ENCODE measurements around the gene NLGN3. TPM values are rescaled to one million over a fixed set of nuclear protein-coding genes. Genes with fewer than 3 reads are reported as not detected.

The NLGN3 gene
- total and polyA plus RNA-seq, 2 donors (not counting 1 experiment from before 2014, with no cell fraction given): 0.81 to 1.3 TPM

DNA sequence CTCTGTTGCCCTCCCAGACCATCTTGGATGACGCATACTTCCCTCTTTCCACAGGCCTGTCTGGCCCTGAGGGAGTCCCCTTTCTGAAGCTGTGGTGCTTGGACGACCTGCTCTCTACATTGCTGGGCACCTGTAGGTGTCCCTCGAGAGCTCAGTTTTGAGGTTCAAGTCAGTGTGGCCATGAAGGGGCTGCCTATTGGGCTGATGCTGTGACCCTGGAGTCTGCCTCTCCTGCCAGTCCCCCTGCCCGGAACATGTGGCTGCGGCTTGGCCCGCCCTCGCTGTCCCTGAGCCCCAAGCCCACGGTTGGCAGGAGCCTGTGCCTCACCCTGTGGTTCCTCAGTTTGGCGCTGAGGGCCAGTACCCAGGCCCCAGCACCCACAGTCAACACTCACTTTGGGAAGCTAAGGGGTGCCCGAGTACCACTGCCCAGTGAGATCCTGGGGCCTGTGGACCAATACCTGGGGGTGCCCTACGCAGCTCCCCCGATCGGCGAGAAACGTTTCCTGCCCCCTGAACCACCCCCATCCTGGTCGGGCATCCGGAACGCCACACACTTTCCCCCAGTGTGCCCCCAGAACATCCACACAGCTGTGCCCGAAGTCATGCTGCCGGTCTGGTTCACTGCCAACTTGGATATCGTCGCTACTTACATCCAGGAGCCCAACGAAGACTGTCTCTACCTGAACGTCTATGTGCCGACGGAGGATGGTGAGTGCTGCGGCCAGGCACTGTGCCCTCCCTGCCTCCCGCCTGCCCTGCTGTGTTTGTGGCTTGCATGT lies 3.0 kb downstream of the NLGN3 start:
- TF ChIP-seq, protein P1, sequence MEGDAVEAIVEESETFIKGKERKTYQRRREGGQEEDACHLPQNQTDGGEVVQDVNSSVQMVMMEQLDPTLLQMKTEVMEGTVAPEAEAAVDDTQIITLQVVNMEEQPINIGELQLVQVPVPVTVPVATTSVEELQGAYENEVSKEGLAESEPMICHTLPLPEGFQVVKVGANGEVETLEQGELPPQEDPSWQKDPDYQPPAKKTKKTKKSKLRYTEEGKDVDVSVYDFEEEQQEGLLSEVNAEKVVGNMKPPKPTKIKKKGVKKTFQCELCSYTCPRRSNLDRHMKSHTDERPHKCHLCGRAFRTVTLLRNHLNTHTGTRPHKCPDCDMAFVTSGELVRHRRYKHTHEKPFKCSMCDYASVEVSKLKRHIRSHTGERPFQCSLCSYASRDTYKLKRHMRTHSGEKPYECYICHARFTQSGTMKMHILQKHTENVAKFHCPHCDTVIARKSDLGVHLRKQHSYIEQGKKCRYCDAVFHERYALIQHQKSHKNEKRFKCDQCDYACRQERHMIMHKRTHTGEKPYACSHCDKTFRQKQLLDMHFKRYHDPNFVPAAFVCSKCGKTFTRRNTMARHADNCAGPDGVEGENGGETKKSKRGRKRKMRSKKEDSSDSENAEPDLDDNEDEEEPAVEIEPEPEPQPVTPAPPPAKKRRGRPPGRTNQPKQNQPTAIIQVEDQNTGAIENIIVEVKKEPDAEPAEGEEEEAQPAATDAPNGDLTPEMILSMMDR (IDR thresholded peaks at IDR 0.05): no peak
- TF ChIP-seq EZH2 (IDR thresholded peaks at IDR 0.05; ENCODE audit: borderline replicate concordance, insufficient read depth, low read depth, low read length, poor library complexity, severe bottlenecking): no peak
- DNase-seq (no peak), ATAC-seq (ENCODE audit: low read depth) (no peak)
- peaks cover 17% of the 10 kb centered on the region for H3K4me1 Mint-ChIP-seq
- Histone ChIP-seq H3K79me2 (ENCODE audit: control insufficient read depth, insufficient read depth, low read length) (no peaks in the 10 kb centered on the region), H3K4me2 (replicated peaks; ENCODE audit: low read depth, low read length, poor library complexity, severe bottlenecking) (no peak overlapping the region), H3K4me1 (ENCODE audit: control insufficient read depth in 2 of 2, insufficient read depth in 2 of 2, low read length in 2 of 2) (peaks cover 8 to 11% of the 10 kb centered on the region in 2 donors), H3K27ac (ENCODE audit: low read length in 2 of 2) (no peak overlapping the region), H2AFZ (ENCODE audit: insufficient read depth, low read depth, low read length, poor library complexity, severe bottlenecking) (no peak overlapping the region), H4K20me1 (ENCODE audit: control insufficient read depth, insufficient read depth, low read length, poor library complexity, severe bottlenecking) (no peaks in the 10 kb centered on the region), H3K9ac (ENCODE audit: low read length) (no peak overlapping the region), H3K9me3 (ENCODE audit: control extremely low read depth in 1 of 3, control insufficient read depth in 2 of 3, insufficient read depth in 1 of 3, low read length in 2 of 3) (no peaks in the 10 kb centered on the region), H3K4me3 (ENCODE audit: control extremely low read depth in 1 of 5, extremely low read depth in 1 of 5, insufficient read depth in 1 of 5, low read depth in 2 of 5, low read length in 4 of 5) (no peak overlapping the region), H3K36me3 (replicated peaks in 1 of 2; ENCODE audit: control extremely low read depth in 1 of 2, control insufficient read depth in 1 of 2, extremely low read depth in 1 of 2, insufficient read depth in 2 of 2, low read length in 1 of 2) (peaks cover 0 to 4% of the 10 kb centered on the region in 2 experiments), H3K27me3 (replicated peaks in 1 of 4; ENCODE audit: control extremely low read depth in 1 of 4, control insufficient read depth in 3 of 4, insufficient read depth in 4 of 4, low read length in 3 of 4) (no peaks in the 10 kb centered on the region)
- ChIA-PET POLR2A (interaction anchor here (1.0 kb wide), 1 partner anchor 29 kb away, joined by 5 read pairs; the partner anchor contains the start of gene MED12), CTCF (no interaction called here)
- H3K4me3 Mint-ChIP-seq: no peak overlapping the region
- no peaks in the 10 kb centered on the region for H3K27me3 Mint-ChIP-seq
- H3K9me3 Mint-ChIP-seq (ENCODE audit: insufficient read depth): no peaks in the 10 kb centered on the region
- 83% methylated on average over 15 of the region's 28 CpGs for WGBS (ENCODE audit: insufficient coverage)
- no peak overlapping the region for H3K27ac Mint-ChIP-seq
- intact Hi-C loops (cut with micrococcal nuclease): no loop called here

GRCh38 chrX:71148278-71148663 lies 3.6 kb downstream of the NLGN3 start:
- H3K4me3 Mint-ChIP-seq: no peak overlapping the region
- H3K9me3 Mint-ChIP-seq (ENCODE audit: insufficient read depth): no peaks in the 10 kb centered on the region
- no peak overlapping the region for H3K27ac ChIP-seq (ENCODE audit: low read length in 2 of 2)
- DNase-seq (no peak), ATAC-seq (ENCODE audit: low read depth) (no peak)
- peaks cover 17% of the 10 kb centered on the region for H3K4me1 Mint-ChIP-seq
- H3K4me1 ChIP-seq (ENCODE audit: control insufficient read depth in 2 of 2, insufficient read depth in 2 of 2, low read length in 2 of 2): peaks cover 8 to 11% of the 10 kb centered on the region in 2 donors
- ChIA-PET CTCF (no interaction called here), POLR2A (no interaction called here)
- no peak overlapping the region for H3K4me3 ChIP-seq (ENCODE audit: control extremely low read depth in 1 of 5, extremely low read depth in 1 of 5, insufficient read depth in 1 of 5, low read depth in 2 of 5, low read length in 4 of 5)
- no peak overlapping the region for H2AFZ ChIP-seq (ENCODE audit: insufficient read depth, low read depth, low read length, poor library complexity, severe bottlenecking)
- H3K27me3 ChIP-seq (replicated peaks in 1 of 4; ENCODE audit: control extremely low read depth in 1 of 4, control insufficient read depth in 3 of 4, insufficient read depth in 4 of 4, low read length in 3 of 4): no peaks in the 10 kb centered on the region
- H3K27me3 Mint-ChIP-seq: no peaks in the 10 kb centered on the region
- no peak overlapping the region for H3K9ac ChIP-seq (ENCODE audit: low read length)
- WGBS (ENCODE audit: insufficient coverage): no CpG with 5 or more reads among the region's 8 CpGs
- H4K20me1 ChIP-seq (ENCODE audit: control insufficient read depth, insufficient read depth, low read length, poor library complexity, severe bottlenecking): no peaks in the 10 kb centered on the region
- H3K36me3 ChIP-seq (replicated peaks in 1 of 2; ENCODE audit: control extremely low read depth in 1 of 2, control insufficient read depth in 1 of 2, extremely low read depth in 1 of 2, insufficient read depth in 2 of 2, low read length in 1 of 2): peaks cover 0 to 4% of the 10 kb centered on the region in 2 experiments
- intact Hi-C loops (cut with micrococcal nuclease): no loop called here
- H3K9me3 ChIP-seq (ENCODE audit: control extremely low read depth in 1 of 3, control insufficient read depth in 2 of 3, insufficient read depth in 1 of 3, low read length in 2 of 3): no peaks in the 10 kb centered on the region
- H3K4me2 ChIP-seq (replicated peaks; ENCODE audit: low read depth, low read length, poor library complexity, severe bottlenecking): no peak overlapping the region
- H3K27ac Mint-ChIP-seq: no peak overlapping the region
- no peak for TF ChIP-seq EZH2 (IDR thresholded peaks at IDR 0.05; ENCODE audit: borderline replicate concordance, insufficient read depth, low read depth, low read length, poor library complexity, severe bottlenecking)
- TF ChIP-seq, protein P1 (IDR thresholded peaks at IDR 0.05): no peak
- H3K79me2 ChIP-seq (ENCODE audit: control insufficient read depth, insufficient read depth, low read length): no peaks in the 10 kb centered on the region
